Measurements from ENCODE around the gene BSND.

DNA sequence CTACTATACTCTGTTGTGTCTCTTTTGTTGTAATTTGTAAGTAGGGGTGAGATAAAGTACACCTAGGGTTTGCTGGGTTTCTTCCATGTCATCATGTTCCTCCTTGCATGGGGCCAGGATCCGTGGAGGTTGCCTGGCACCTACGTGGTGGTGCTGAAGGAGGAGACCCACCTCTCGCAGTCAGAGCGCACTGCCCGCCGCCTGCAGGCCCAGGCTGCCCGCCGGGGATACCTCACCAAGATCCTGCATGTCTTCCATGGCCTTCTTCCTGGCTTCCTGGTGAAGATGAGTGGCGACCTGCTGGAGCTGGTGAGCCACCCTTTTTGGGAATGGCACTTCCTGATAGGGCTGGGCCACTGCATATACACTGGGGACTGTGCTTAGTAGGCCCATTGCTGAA is 45.0 kb downstream of the BSND start:
- TF ChIP-seq POLR2AphosphoS5 (IDR thresholded peaks at IDR 0.05) (no peak), CTCF (IDR thresholded peaks at IDR 0.05) (no peak)

Data from stomach (tissue), 4 donors.